GM19463 (cell line): ENCODE data around the gene IL1RAPL1.
"Not testable (repeated sequence)": the region's sequence is repeated elsewhere in the genome, so short reads cannot be mapped to it uniquely, and the experiment has no call there.

Experiments
- ATAC-seq: cut with Tn5 transposase; IDR thresholded peaks from one replicate; pipeline ENCODE4 v1.9.1; 2021; ENCODE audit warnings: mild to moderate bottlenecking, moderate library complexity; ENCODE audit not compliant: unreplicated experiment

The IL1RAPL1 gene

DNA sequence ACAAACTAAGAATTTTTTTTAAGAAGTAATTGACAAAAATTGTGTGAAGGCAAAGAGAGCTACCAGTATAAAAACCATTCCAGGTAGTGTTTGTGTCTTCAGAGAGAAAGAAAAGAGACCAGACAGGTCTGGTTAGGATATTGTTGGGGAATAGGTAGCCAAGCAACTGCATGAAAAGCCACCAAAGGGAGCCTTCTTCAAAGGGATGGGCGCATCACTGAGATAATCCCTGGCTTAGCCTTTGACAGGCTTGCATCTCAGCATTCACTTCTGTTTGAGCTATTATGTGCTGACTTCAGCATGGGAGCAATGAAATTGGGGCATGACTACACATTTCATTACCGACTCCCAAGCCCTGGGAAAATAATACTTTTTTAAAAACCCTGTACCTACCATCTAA, 496.6 kb downstream of the IL1RAPL1 start:
- ATAC-seq: no peak

DNA sequence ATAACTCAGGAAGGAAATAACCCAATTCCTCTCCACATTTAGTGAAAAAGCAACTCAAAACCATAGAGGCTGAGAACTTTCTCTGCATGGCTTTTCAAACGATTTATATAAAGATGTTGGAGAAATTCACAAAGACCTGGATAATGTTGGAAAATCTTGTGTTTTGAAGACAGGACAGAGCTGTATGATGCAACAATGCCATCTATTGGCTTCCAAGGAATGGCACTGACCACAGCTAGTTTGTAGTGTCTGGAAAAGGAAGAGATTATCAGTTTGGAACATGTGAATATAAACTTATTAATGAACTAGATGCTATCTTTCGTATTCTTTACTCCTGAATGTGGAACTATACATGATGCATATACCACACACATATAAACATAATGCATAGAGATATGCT, 503.6 kb downstream of the IL1RAPL1 start:
- ATAC-seq: no peak

DNA sequence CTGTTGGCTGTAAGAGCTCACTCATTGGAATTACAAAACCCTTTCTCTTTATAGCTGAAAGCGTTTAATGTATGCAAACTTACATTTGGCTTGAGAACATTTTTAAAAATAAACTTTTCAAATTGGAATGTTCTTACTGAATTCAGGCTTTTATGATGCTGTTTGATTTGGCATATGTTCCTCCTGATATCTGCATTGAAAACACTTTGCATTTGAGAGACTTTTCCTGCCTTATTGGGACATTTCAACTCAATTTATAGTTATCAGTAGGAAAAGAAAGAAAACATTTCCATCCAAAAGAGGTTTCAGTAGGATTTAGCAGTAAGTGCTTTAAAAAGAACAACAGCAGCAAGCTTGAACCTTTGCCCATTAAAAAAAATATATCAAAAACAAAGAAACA, 520.0 kb downstream of the IL1RAPL1 start:
- ATAC-seq: no peak

DNA sequence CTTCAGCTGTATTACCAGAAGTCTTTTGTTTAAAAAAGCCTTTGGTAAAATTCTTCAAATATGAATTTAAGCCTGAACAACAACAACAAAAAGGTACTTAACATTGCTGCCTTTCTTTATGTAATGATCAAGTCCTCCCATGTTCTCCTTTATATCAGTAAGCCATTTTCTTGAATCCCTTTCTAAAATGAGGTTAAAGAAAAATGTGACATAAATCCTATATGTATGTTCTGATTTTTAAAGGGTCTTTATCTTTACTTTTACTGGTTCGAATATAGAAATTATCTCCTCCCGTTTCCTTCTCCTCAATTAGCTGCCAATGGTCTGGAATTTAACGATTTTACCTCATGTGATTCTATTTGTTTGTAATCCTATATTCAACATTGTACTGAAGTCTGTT, 522.8 kb downstream of the IL1RAPL1 start:
- no peak for ATAC-seq

DNA sequence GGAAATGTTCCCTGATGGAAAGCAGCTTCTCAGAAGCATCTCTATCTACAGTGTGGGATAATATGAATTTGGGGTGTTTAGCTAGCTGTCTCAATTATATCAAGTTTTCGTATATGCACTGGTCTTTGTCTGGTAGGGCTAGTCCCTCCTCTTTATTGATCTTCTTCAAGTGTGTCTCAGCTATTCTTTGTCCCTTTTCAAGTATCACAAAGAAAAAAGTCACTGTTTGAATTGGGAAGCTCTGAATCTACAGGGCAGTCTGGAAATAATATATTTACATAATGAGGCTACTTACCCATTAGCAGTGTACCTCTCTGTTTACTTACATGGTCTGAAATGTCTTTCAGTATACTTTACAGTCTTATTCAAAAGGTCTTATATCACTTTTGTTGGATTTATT, 526.0 kb downstream of the IL1RAPL1 start:
- no peak for ATAC-seq

DNA sequence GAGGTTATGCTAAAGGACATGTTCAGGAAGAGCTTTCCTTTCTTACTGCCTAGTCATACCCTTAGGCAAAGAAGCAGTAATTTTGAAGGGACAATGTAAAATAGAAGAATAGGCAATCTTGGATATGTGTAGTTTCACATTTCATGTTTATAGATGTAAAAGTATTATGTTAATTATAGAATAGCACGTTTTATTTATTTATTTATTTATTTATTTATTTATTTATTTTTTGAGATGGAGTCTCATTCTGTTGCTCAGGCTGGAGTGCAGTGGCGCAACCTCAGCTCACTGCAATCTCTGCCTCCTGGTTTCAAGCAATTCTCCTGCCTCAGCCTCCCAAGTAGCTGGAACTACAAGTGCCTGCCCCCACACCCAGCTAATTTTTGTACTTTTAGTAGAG, 535.6 kb downstream of the IL1RAPL1 start:
- ATAC-seq: not testable (repeated sequence)

DNA sequence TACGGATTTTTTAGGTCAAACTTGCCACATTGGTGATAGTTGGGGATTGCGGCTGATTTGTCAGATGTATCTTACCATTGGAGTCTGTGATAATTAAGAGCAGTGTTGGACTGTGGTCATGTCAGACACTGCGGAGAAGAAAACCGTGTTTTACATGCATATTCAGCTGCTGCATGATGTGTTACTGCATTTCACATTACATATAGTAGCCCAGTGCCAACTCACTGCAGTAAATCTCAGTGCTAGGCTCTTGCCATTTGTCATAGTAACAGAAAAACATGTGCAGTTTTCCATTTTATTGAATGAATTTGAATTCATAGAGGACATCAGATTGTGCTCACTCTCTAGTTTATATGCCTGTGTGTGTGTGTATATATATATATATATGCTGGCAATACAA, 543.7 kb downstream of the IL1RAPL1 start:
- no peak for ATAC-seq

DNA sequence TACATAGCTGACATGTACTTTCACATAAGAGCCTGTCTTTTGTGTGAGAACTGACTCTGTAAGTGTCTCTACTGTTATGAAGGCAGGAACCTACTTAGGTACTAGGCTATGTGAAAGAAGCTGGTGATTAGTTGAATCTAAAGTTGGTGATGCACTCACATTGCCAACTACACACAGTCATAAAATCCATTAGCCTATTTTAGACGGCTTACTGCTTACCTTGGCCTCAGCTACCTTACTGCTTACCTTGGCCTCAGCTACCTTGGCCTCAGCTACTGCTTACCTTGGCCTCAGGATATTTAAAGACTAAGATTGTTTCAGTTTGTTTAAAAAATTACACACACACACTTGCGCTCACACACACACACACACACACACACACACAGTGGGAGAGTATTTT, 549.7 kb downstream of the IL1RAPL1 start:
- no peak for ATAC-seq

DNA sequence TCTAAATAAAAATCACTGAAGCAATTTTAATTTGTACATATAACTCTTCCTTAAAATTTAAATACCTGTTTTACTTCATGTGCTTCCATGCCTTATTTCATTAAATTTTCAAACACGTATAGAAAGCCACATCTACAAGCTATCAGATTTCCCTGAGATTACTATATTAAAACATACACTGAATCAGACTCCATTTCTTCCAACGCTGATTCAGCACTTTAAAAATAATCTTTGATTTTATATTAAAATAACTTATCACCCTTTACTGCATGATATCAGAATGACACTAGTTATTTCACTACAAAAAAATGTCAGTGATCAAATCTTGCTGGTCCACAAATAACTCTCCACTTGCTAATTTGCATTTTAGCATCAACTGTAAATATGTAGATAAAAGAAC, 550.8 kb downstream of the IL1RAPL1 start:
- ATAC-seq: no peak

DNA sequence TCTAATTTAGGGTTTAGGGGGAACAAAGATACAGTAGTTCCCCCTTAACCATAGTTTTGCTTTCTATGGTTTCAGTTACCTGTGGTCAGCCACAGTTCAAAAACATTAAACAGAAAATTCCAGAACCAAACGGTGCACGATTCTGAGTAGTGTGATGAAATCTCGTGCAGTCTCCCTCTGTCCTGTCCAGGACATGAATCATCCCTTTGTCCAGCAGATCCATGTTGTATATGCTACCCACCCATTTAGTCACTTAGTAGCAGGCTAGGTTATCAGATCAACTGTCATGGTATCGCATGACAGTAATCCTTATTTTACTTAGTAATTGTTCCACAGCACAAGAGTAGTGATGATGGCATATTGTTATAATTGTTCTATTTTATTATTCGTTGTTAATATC, 556.1 kb downstream of the IL1RAPL1 start:
- ATAC-seq: no peak

DNA sequence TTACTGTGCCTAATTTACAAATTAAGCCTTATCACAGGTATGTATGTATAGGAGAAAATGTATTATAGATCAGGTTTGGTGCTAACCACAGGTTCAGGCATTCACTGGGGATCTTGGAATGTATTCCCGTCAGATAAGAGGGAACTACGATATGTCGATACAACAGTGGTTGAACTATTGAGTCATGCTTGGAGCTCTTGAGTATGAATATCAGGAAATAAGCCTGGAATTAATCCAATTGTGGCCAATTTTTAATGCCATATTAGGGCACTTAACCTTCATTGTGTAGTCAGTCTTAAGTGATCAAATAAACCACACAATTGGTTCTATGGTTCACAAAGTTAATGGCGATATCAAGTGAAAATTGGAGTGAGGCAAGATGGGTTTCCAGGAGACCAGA, 556.5 kb downstream of the IL1RAPL1 start:
- ATAC-seq: no peak

DNA sequence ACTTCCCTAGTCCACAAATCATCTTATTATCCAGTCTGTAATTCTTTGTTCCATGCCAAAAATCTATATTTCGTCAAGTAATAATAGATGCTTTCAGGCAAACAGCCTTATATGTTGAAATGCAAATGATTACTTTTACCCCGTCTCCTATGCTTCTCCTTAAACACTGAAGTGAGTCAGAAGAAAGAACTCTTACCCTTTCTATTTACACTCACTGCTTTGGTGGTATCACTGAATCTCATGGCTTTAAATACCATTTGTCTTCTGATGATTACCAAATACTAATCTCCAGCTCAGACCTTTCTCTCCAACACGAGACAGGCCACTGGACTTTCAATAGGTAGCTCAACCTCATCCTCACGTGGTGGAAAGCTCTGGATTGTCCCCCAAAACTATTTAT, 558.1 kb downstream of the IL1RAPL1 start:
- ATAC-seq: no peak

DNA sequence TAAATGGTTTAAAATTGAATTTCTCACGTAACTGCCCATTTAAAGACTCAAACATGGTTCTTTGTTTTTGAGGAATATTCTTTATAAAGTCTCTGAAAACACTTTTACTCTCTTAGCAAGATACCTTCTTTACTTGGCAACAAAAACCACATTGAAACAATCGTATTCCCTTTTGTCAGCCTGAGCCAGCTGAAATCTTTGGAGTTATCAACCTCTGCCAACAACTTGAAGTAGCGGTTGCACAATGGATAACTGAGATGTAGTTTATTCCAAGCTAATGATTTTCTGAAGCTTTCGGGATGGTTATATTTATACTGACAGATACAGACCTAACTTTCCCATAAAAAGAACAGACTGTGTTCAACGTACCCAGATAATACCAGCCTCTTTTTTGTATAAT, 561.3 kb downstream of the IL1RAPL1 start:
- no peak for ATAC-seq

DNA sequence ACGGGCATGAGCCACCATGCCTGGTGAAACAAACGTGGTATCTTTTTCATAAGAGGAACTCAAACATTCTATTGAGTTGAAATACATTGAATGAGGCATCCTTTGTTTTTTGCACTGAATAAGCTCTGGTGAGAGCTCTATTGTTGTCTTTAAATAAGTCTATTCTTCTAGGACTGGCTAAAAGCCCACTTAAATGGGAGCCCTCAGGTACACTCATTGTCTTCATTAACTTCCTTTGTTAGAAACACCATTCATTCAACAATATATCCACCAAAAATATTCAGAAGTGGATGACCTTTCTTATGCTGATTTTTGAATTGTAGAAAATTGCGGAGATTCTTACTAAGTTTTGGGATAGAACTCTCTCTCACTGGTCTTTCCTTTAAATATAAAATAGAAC, 568.0 kb downstream of the IL1RAPL1 start:
- no peak for ATAC-seq

DNA sequence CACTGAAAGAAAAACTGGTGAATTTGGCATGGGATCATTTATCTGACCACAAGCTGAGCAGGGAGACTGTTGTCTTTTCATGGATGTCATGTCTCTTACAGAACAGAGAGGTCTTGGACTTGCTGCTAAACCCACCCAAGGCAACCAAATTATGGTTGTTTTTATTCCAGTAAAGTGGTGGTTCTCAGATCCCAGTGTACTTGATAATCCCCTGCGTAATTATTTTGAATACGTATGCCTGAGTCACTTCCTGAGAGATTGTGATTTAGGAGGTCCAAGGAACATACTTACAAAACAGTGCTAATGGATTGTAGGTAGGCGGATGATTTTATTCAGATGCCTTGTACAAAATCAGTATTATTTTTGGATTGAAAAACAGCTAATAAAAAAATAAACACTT, 585.6 kb downstream of the IL1RAPL1 start:
- ATAC-seq: no peak

DNA sequence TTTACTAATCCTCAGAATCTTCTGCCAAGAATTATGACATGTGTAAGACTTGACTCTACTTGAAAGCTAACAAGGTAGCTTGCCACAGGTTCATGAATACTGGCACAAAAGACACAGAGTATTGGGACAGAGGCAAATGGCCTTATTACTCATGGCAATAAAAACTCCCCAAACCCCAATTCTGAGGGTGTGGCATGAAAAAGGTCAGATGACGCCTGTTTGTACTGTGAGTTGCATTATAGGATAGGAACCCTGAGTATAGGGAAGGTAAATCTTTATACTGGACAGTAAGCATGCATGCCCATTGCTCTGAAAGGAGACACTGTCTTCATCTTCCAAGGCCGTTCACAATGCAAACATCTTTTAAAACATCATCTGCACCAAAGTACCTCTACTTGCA, 600.0 kb downstream of the IL1RAPL1 start:
- ATAC-seq: no peak

DNA sequence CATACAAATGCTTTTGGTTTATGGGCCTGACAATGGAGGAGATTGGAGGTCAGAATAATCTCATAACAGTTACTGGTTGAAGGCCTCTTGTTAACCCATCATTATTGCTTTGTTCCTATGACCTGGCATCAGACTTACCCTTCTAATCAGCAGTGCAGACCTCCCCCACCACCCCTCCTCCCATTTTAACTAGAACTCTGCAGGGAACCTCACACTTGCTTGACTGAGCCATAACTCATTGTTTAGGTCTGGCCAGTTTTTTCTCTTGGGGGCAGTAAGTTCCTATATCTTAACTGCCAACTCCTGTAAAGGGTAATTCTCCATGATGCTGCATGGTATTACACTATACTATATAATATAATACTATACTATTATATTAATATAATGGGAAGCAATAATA, 609.3 kb downstream of the IL1RAPL1 start:
- no peak for ATAC-seq

DNA sequence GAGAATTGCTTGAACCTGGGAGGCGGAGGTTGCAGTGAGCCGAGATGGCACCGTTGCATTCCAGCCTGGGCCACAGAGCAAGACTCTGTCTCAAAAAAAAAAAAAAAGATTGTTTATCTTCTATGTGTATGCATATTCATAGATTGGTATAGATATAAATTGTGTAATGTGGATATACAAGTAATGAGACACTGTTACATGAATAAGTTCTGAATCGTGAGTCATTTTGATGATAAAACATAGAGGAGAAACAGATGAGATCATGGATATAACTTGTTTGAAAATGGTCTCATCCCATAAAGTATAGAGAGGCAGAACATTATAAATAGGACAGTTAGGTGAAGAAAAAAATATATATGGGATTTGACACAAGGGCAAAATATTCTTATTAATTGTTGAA, 628.0 kb downstream of the IL1RAPL1 start:
- ATAC-seq: no peak

DNA sequence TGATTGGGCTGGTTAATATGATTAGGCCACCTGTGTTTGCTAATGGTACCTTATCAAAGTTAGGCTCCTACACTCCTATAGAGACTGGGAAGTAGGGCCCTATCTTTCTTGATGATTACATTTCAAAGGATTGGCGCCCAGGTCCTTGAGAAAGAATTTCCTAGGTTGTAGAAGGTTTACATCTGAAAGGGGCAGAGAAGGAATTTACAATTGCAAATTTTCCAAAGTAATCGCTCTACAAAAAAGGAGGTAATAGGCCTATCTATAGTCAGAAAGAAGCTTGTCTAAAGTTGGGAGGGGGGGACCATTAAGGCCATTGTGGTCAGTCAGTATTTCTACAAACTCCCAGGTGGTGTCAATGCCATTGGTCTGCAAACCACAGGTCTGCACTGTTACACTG, 638.4 kb downstream of the IL1RAPL1 start:
- ATAC-seq: no peak

DNA sequence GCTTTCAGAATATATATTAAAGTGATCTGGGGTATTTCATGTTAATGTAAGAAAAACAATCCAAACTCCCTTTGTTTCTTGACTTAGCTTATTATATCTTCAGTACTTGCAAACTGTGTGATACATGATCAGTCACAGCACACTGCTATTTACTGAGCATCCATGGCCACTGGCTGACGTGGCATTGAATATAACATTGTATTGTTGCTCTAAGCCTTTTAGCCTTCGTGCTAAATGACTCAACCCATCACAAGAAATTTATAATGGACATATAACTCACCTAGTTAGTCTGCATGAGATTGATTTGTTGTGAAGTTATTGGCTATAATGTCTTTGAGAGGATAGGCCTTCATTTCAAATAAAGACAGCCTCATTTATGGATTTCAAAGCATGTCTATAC, 642.6 kb downstream of the IL1RAPL1 start:
- ATAC-seq: no peak

DNA sequence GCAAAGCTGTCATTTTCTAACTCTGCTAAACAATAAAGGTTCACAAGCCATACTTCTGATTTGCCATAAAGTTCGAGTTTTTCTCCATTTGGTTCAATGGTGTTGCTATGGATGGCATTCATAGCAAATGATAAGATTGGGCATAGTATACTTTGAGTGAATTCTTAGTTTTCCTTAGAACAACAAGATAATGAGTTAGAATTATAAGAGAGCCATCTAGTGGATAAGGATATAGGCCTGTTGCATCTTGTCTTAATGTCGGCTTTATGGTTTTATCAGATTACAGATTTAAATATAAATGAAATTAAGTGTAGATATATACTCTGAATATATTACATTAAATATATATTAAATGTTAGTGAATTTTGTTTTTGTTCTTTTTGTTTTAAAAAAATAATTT, 644.6 kb downstream of the IL1RAPL1 start:
- ATAC-seq: no peak

DNA sequence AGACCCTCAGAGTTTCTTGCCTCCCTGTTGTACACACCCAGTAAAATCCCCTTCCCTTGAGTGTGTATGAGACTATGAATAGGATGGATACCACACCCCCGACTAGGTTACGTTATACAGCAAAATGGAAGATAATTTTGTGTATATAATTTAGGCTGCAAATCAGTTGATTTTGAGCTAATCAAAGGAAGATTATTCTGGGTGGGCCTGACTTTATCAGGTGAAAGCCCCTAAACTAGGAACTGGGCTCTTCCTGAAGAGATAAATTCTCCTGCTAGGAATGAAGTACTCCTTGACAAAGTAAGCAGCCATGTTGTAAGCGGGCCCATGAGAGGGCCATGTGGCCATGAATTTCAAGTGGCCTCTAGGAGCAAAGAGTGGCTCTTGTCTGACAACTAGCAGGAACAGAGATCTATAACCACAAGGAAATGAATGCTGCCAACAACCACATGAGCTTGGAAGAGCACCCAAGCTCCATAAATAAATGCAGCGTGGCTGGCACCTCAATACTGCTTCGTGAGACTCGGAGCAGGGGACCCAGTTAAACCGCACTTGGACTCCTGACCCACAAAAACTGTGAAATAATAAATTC, 646.4 kb downstream of the IL1RAPL1 start:
- ATAC-seq: no peak

DNA sequence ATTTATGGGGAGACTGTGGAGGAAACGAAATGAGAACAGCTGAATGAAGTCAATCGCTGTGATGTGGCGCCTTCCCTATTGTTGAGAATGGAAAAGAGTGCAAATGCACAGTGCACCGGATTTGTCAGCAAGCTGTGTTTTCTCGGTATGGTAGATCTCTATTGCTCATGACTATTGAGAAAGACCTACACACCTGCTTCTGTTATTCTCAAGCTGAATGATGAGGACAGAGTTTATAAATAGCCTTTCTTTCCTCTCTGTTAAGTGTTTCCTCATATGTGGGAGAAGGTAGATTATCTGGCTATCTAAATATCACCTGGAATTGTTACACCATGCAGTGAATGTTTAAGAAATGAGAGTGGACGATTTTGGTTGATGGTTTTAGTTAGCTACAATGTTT, 650.7 kb downstream of the IL1RAPL1 start:
- no peak for ATAC-seq

DNA sequence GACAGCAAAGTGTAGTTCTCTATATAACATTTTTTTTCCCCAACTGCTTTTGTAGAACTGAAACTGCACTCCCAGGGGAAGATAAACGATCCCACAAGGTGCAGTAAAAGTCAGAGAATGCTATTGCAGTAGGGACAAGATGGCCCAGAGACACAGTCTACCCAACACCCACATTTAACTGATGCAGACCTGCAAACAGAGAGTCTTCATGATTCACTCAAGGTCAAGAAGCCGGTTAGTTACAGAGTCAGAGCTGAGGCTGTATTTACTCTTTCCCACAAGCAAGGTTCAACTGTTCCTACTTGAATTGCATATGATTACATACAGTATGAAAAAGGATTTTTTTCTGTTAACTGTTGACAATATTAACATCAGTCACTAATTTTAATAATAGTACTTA, 654.6 kb downstream of the IL1RAPL1 start:
- ATAC-seq: no peak
